Measurements from ENCODE around the gene PTDSS2. TPM values are rescaled to one million over a fixed set of nuclear protein-coding genes. Genes with fewer than 3 reads are reported as not detected.

PTDSS2 gene
- total and polyA plus RNA-seq, 2 donors (not counting 1 experiment from before 2014, with no cell fraction given), result 22.1 to 29.0 TPM

DNA sequence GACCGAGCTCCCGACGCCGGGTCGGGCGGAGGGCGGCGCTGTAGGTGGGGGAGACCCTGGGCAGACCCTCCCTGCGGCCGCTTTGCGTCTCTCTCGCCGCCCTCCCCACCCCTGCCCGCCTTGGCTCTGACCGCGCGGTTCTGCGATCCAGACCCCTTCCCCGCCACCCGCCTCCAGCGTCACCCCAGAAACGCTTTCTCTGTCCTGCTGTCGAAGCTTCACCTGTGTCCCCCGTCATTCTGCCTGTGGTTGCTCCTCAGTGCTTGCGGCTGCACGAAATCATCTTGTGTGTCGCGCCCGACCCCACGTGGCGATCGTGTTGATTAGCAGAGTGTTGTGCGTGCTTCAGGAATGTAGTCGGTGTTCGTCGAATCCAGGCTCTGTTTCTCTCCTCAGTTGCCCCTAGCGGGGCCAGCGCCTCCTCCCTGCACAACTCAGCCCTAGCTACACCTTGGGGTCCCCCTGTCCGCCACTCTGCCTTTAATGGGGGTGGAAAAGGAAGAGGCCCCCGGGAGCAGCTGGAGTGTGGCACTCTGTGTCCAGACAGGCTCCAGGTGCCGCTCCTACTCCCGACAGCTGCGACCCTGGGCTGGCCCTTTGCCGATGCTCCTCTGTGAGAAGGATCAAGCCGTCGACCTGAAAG, 851 bp downstream of the PTDSS2 start:
- no peaks in the 10 kb centered on the region for H4K20me1 ChIP-seq (ENCODE audit: control insufficient read depth, insufficient read depth, low read length, poor library complexity, severe bottlenecking)
- H3K4me2 ChIP-seq (replicated peaks; ENCODE audit: low read depth, low read length, poor library complexity, severe bottlenecking), result peak overlapping the region; percentile 92
- 11% methylated on average over 38 of the region's 46 CpGs for whole genome bisulfite sequencing (ENCODE audit: insufficient coverage)
- peak overlapping the region; percentile 88 for H2AFZ ChIP-seq (ENCODE audit: insufficient read depth, low read depth, low read length, poor library complexity, severe bottlenecking)
- intact Hi-C loops (cut with micrococcal nuclease), result loop anchor here (1.0 to 10.0 kb wide), 3 partner anchors 146 to 344 kb away; partner anchors contain the start of genes CEND1, PSMD13, SIRT3 and SLC25A22
- H3K9me3 Mint-ChIP-seq (ENCODE audit: insufficient read depth), result no peaks in the 10 kb centered on the region
- H3K4me1 Mint-ChIP-seq, result peaks cover 26% of the 10 kb centered on the region
- no peak for TF ChIP-seq EZH2 (IDR thresholded peaks at IDR 0.05; ENCODE audit: borderline replicate concordance, insufficient read depth, low read depth, low read length, poor library complexity, severe bottlenecking)
- TF ChIP-seq, protein P1, sequence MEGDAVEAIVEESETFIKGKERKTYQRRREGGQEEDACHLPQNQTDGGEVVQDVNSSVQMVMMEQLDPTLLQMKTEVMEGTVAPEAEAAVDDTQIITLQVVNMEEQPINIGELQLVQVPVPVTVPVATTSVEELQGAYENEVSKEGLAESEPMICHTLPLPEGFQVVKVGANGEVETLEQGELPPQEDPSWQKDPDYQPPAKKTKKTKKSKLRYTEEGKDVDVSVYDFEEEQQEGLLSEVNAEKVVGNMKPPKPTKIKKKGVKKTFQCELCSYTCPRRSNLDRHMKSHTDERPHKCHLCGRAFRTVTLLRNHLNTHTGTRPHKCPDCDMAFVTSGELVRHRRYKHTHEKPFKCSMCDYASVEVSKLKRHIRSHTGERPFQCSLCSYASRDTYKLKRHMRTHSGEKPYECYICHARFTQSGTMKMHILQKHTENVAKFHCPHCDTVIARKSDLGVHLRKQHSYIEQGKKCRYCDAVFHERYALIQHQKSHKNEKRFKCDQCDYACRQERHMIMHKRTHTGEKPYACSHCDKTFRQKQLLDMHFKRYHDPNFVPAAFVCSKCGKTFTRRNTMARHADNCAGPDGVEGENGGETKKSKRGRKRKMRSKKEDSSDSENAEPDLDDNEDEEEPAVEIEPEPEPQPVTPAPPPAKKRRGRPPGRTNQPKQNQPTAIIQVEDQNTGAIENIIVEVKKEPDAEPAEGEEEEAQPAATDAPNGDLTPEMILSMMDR (IDR thresholded peaks at IDR 0.05), result peak; percentile 34
- ATAC-seq (ENCODE audit: low read depth) (peak; percentile 14), DNase-seq (peak; percentile 85)
- POLR2A ChIA-PET, result interaction anchor here (0.7 to 1.8 kb wide), 7 partner anchors 36 to 243 kb away, joined by 4 to 26 read pairs (median 10); partner anchors contain the start of genes BET1L, HRAS, RIC8A and SIGIRR
- H3K9ac ChIP-seq (ENCODE audit: low read length), result peak overlapping the region; percentile 78
- no peaks in the 10 kb centered on the region for H3K27me3 Mint-ChIP-seq
- no peaks in the 10 kb centered on the region for H3K9me3 ChIP-seq (ENCODE audit: control extremely low read depth in 1 of 3, control insufficient read depth in 2 of 3, insufficient read depth in 1 of 3, low read length in 2 of 3)
- H3K4me3 Mint-ChIP-seq, result peak overlapping the region; percentile 93
- H3K4me3 ChIP-seq (ENCODE audit: control extremely low read depth in 1 of 5, extremely low read depth in 1 of 5, insufficient read depth in 1 of 5, low read depth in 2 of 5, low read length in 4 of 5), result peak overlapping the region; percentile 16 to 81 (median 69)
- H3K27ac ChIP-seq (ENCODE audit: low read length in 2 of 2), result peak overlapping the region; percentile 6 to 93
- peak overlapping the region; percentile 91 for H3K27ac Mint-ChIP-seq
- H3K27me3 ChIP-seq (replicated peaks in 1 of 4; ENCODE audit: control extremely low read depth in 1 of 4, control insufficient read depth in 3 of 4, insufficient read depth in 4 of 4, low read length in 3 of 4), result no peaks in the 10 kb centered on the region
- CTCF ChIA-PET, result interaction anchor here (1.2 to 4.8 kb wide), 7 partner anchors 10 to 275 kb away, joined by 3 to 34 read pairs (median 8); partner anchors contain the start of genes ANO9, BET1L, IFITM2 and RIC8A
- H3K4me1 ChIP-seq (ENCODE audit: control insufficient read depth in 2 of 2, insufficient read depth in 2 of 2, low read length in 2 of 2), result peaks cover 29 to 43% of the 10 kb centered on the region in 2 donors
- H3K79me2 ChIP-seq (ENCODE audit: control insufficient read depth, insufficient read depth, low read length), result peaks cover 33% of the 10 kb centered on the region
- peaks cover 0 to 7% of the 10 kb centered on the region in 2 experiments for H3K36me3 ChIP-seq (replicated peaks in 1 of 2; ENCODE audit: control extremely low read depth in 1 of 2, control insufficient read depth in 1 of 2, extremely low read depth in 1 of 2, insufficient read depth in 2 of 2, low read length in 1 of 2)

DNA sequence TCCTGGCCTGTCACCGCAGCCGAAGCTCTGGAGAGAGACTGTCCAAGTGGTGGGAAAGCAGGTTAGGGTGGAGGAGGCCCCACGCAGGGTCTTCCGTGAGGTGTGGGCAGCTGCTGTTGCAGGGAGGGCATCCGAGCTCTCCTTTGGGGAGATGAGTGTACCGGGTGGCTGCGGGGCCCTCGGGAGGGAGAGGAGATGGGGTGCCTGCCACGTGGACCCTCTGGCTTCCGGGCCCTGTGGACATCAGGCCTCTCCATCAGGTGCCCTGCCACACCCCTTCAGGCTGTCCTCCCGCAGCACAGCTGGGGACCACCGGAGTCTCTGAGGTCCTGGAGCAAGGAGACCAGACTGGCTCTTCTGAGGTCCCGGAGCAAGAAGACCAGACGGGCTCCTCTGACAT, 1.7 kb downstream of the PTDSS2 start:
- Histone ChIP-seq H3K4me2 (replicated peaks; ENCODE audit: low read depth, low read length, poor library complexity, severe bottlenecking) (peak overlapping the region; percentile 92), H2AFZ (ENCODE audit: insufficient read depth, low read depth, low read length, poor library complexity, severe bottlenecking) (no peak overlapping the region), H3K4me3 (ENCODE audit: control extremely low read depth in 1 of 5, extremely low read depth in 1 of 5, insufficient read depth in 1 of 5, low read depth in 2 of 5, low read length in 4 of 5) (no peak overlapping the region), H3K79me2 (ENCODE audit: control insufficient read depth, insufficient read depth, low read length) (peaks cover 35% of the 10 kb centered on the region), H3K27me3 (replicated peaks in 1 of 4; ENCODE audit: control extremely low read depth in 1 of 4, control insufficient read depth in 3 of 4, insufficient read depth in 4 of 4, low read length in 3 of 4) (no peaks in the 10 kb centered on the region), H3K9me3 (ENCODE audit: control extremely low read depth in 1 of 3, control insufficient read depth in 2 of 3, insufficient read depth in 1 of 3, low read length in 2 of 3) (no peaks in the 10 kb centered on the region), H3K36me3 (replicated peaks in 1 of 2; ENCODE audit: control extremely low read depth in 1 of 2, control insufficient read depth in 1 of 2, extremely low read depth in 1 of 2, insufficient read depth in 2 of 2, low read length in 1 of 2) (peaks cover 0 to 7% of the 10 kb centered on the region in 2 experiments), H4K20me1 (ENCODE audit: control insufficient read depth, insufficient read depth, low read length, poor library complexity, severe bottlenecking) (no peaks in the 10 kb centered on the region), H3K4me1 (ENCODE audit: control insufficient read depth in 2 of 2, insufficient read depth in 2 of 2, low read length in 2 of 2) (peaks cover 34 to 49% of the 10 kb centered on the region in 2 donors), H3K27ac (ENCODE audit: low read length in 2 of 2) (no peak overlapping the region), H3K9ac (ENCODE audit: low read length) (no peak overlapping the region)
- WGBS (ENCODE audit: insufficient coverage), result over 99% methylated on average over 14 of the region's 14 CpGs
- no peak for ATAC-seq (ENCODE audit: low read depth)
- intact Hi-C loops (cut with micrococcal nuclease), result loop anchor here (2.0 to 10.0 kb wide), 2 partner anchors 147 to 343 kb away; partner anchors contain the start of genes CEND1 and SLC25A22
- H3K4me3 Mint-ChIP-seq, result peak overlapping the region; percentile 93
- H3K27me3 Mint-ChIP-seq, result no peaks in the 10 kb centered on the region
- DNase-seq, result no peak
- POLR2A ChIA-PET, result interaction anchor here (1.1 kb wide), 1 partner anchor 84 kb away, joined by 4 read pairs; the partner anchor contains the start of gene HRAS
- no peak for TF ChIP-seq EZH2 (IDR thresholded peaks at IDR 0.05; ENCODE audit: borderline replicate concordance, insufficient read depth, low read depth, low read length, poor library complexity, severe bottlenecking)
- TF ChIP-seq, protein P1 (IDR thresholded peaks at IDR 0.05), result no peak
- CTCF ChIA-PET, result interaction anchor here (1.7 to 4.8 kb wide), 5 partner anchors 11 to 274 kb away, joined by 3 to 34 read pairs (median 21); partner anchors contain the start of genes ANO9, BET1L, IFITM2 and RIC8A
- H3K4me1 Mint-ChIP-seq, result peaks cover 31% of the 10 kb centered on the region
- H3K9me3 Mint-ChIP-seq (ENCODE audit: insufficient read depth), result no peaks in the 10 kb centered on the region
- no peak overlapping the region for H3K27ac Mint-ChIP-seq

Measured in B cell (primary cell).